Smooth muscle cell (in vitro differentiated cells): ENCODE data around the gene DDX10. TPM values are rescaled to one million over a fixed set of nuclear protein-coding genes. Genes with fewer than 3 reads are reported as not detected.

Experiments used
- DNase-seq: peaks from one replicate; lab custom pipeline; 2025; ENCODE audit not compliant: unreplicated experiment; lab: John Stamatoyannopoulos, UW
- H2AFZ ChIP-seq: fragments of 200-600 bp; sonication (generic); 2 replicates; pipeline ENCODE4 v1.6.0; 2016; ENCODE audit warnings: antibody characterized with exemption, low read depth, mild to moderate bottlenecking
- H3F3A ChIP-seq: fragments of 200-600 bp; sonication (generic); 2 replicates; pipeline ENCODE4 v1.6.0; 2017; ENCODE audit warnings: antibody characterized with exemption, low read depth
- H3K27ac ChIP-seq: fragments of 200-600 bp; sonication (generic); 2 replicates; pipeline ENCODE4 v1.5.1; 2016; ENCODE audit warnings: low read depth, mild to moderate bottlenecking
- H3K27me3 ChIP-seq: fragments of 200-600 bp; sonication (generic); 2 replicates; pipeline ENCODE4 v1.6.1; 2016; ENCODE audit warnings: low read depth, mild to moderate bottlenecking
- H3K36me3 ChIP-seq: fragments of 200-600 bp; sonication (generic); 2 replicates; pipeline ENCODE4 v1.5.1; 2016; ENCODE audit warnings: low read depth
- H3K4me1 ChIP-seq: fragments of 200-600 bp; sonication (generic); 2 replicates; pipeline ENCODE4 v1.5.1; 2016; ENCODE audit warnings: low read depth
- H3K4me2 ChIP-seq: fragments of 200-600 bp; sonication (generic); 2 replicates; pipeline ENCODE4 v1.6.0; 2016; ENCODE audit warnings: mild to moderate bottlenecking
- H3K4me3 ChIP-seq: fragments of 200-600 bp; sonication (generic); 2 replicates; pipeline ENCODE4 v1.5.1; 2016; ENCODE audit warnings: mild to moderate bottlenecking
- H3K79me2 ChIP-seq: fragments of 200-600 bp; sonication (generic); 2 replicates; pipeline ENCODE4 v1.6.0; 2016; ENCODE audit warnings: low read depth, mild to moderate bottlenecking
- H3K9ac ChIP-seq: fragments of 200-600 bp; sonication (generic); 2 replicates; pipeline ENCODE4 v1.6.0; 2016; ENCODE audit warnings: low read depth
- H3K9me3 ChIP-seq: fragments of 200-600 bp; sonication (generic); replicated peaks from 2 replicates; pipeline ENCODE4 v1.5.1; 2016; ENCODE audit warnings: low read depth
- H4K20me1 ChIP-seq: fragments of 200-600 bp; sonication (generic); 2 replicates; pipeline ENCODE4 v1.6.0; 2016; ENCODE audit warnings: low read depth
- WGBS: methylation state at CpG from one replicate; pipeline ENCODE4 v1.1.7; 2016; ENCODE audit warnings: low lambda C conversion rate; 5-methylcytosine and 5-hydroxymethylcytosine counted together
- polyA plus RNA-seq: library from polyadenylated mRNA; unstranded; fragments of >200 nt; fragmentation: Nextera tagmentation; extraction: Ambion mirVana; gene quantifications from 2 replicates; pipeline ENCODE4 v1.2.1, GENCODE V29; 2016
- total RNA-seq: library from RNA; depleted of rRNA; stranded (reverse); fragments of >200 nt; gene quantifications from 2 replicates; pipeline ENCODE4 v1.2.3, GENCODE V29; 2014
- TF ChIP-seq, protein P1 (sequence below): fragments of 200-600 bp; sonication (generic); IDR thresholded peaks from 2 replicates; pipeline ENCODE4 v1.5.1; 2017; ENCODE audit warnings: borderline replicate concordance, mild to moderate bottlenecking, antibody characterized with exemption; ENCODE audit not compliant: insufficient read depth, poor library complexity, severe bottlenecking

Gene DDX10
- total and polyA plus RNA-seq, 2 experiments from 2014 or later, result 7.3 to 15.7 TPM

DNA sequence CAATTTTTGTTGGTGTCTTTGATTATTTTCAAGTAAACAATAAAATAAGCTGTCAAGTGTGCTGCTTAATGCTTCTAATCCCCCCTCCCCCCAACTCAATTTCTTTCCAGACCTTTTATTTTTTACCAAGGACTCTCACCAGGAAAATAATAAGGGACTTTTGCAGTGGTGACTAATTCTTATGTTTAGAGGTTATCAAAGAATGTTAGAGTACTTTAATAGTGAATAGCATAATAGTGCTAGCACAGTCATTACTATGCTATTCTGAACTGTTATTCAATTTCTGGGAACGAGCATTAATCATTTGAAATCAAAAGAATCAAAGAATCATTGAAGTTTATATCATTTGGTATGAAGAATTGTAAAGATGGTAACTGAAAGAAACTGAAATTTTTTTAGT lies 251.4 kb downstream of the DDX10 start:
- H3K27me3 ChIP-seq, result no peaks in the 10 kb centered on the region
- WGBS, result 89% methylated on average over 1 of the region's 1 CpG
- no peaks in the 10 kb centered on the region for H3K9me3 ChIP-seq
- DNase-seq, result no peak
- no peaks in the 10 kb centered on the region for H3K79me2 ChIP-seq
- H4K20me1 ChIP-seq, result no peaks in the 10 kb centered on the region
- H3K4me1 ChIP-seq, result no peaks in the 10 kb centered on the region
- H2AFZ ChIP-seq, result no peak overlapping the region
- no peak overlapping the region for H3K27ac ChIP-seq
- H3K4me3 ChIP-seq, result no peak overlapping the region
- H3K4me2 ChIP-seq, result no peak overlapping the region
- no peaks in the 10 kb centered on the region for H3F3A ChIP-seq
- no peaks in the 10 kb centered on the region for H3K36me3 ChIP-seq
- TF ChIP-seq, protein P1, sequence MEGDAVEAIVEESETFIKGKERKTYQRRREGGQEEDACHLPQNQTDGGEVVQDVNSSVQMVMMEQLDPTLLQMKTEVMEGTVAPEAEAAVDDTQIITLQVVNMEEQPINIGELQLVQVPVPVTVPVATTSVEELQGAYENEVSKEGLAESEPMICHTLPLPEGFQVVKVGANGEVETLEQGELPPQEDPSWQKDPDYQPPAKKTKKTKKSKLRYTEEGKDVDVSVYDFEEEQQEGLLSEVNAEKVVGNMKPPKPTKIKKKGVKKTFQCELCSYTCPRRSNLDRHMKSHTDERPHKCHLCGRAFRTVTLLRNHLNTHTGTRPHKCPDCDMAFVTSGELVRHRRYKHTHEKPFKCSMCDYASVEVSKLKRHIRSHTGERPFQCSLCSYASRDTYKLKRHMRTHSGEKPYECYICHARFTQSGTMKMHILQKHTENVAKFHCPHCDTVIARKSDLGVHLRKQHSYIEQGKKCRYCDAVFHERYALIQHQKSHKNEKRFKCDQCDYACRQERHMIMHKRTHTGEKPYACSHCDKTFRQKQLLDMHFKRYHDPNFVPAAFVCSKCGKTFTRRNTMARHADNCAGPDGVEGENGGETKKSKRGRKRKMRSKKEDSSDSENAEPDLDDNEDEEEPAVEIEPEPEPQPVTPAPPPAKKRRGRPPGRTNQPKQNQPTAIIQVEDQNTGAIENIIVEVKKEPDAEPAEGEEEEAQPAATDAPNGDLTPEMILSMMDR, result no peak
- no peak overlapping the region for H3K9ac ChIP-seq

- H3K4me2 ChIP-seq, result no peak overlapping the region
- H3K27ac ChIP-seq, result no peak overlapping the region
- no peaks in the 10 kb centered on the region for H3K79me2 ChIP-seq
- TF ChIP-seq, protein P1, result no peak
- H4K20me1 ChIP-seq, result no peaks in the 10 kb centered on the region
- no peaks in the 10 kb centered on the region for H3F3A ChIP-seq
- no peaks in the 10 kb centered on the region for H3K9me3 ChIP-seq
- DNase-seq, result no peak
- H3K27me3 ChIP-seq, result no peaks in the 10 kb centered on the region
- no peak overlapping the region for H2AFZ ChIP-seq
- no peak overlapping the region for H3K4me3 ChIP-seq
- H3K9ac ChIP-seq, result no peak overlapping the region
- H3K4me1 ChIP-seq, result no peaks in the 10 kb centered on the region
- 81% methylated on average over 2 of the region's 2 CpGs for WGBS
- H3K36me3 ChIP-seq, result no peaks in the 10 kb centered on the region
Observed at GRCh38 chr11:108916935-108917334, 252.1 kb downstream of the DDX10 start.

DNA sequence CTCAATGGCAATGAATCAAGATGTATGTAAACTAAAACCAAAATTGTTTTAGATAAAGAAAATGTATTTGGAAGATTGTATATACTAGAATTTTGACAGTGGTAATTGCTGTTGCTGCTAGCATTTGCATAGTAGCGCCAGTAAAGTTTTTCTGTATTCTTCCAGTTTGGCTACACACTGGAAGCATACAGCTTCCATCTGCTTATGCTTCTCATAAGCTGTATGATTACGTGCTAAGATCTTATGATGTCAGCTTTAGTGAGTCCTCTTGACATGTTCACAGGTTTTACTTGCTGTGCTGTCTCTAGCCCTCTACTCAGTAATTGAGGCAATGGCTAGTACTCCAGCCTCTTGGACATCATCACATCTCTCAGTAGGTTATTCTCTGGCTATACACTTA lies 256.3 kb downstream of the DDX10 start:
- H3K4me1 ChIP-seq, result no peaks in the 10 kb centered on the region
- H3K4me2 ChIP-seq, result no peak overlapping the region
- TF ChIP-seq, protein P1, result no peak
- no peaks in the 10 kb centered on the region for H3K36me3 ChIP-seq
- no peaks in the 10 kb centered on the region for H3K79me2 ChIP-seq
- no peaks in the 10 kb centered on the region for H3F3A ChIP-seq
- no peak overlapping the region for H2AFZ ChIP-seq
- no peaks in the 10 kb centered on the region for H3K27me3 ChIP-seq
- WGBS, result 91% methylated on average over 2 of the region's 2 CpGs
- no peaks in the 10 kb centered on the region for H4K20me1 ChIP-seq
- no peak overlapping the region for H3K9ac ChIP-seq
- DNase-seq, result no peak
- H3K27ac ChIP-seq, result no peak overlapping the region
- no peak overlapping the region for H3K4me3 ChIP-seq
- H3K9me3 ChIP-seq, result no peaks in the 10 kb centered on the region

GRCh38 chr11:108922241-108922640 lies 257.4 kb downstream of the DDX10 start:
- WGBS, result 56% methylated on average over 3 of the region's 3 CpGs

More at GRCh38 chr11:108922241-108922640, 257.4 kb downstream of the DDX10 start:
- Histone ChIP-seq H3K9me3 (no peaks in the 10 kb centered on the region), H3K27ac (no peak overlapping the region), H3F3A (no peaks in the 10 kb centered on the region), H3K4me3 (no peak overlapping the region), H3K4me1 (no peaks in the 10 kb centered on the region), H2AFZ (no peak overlapping the region), H4K20me1 (no peaks in the 10 kb centered on the region), H3K36me3 (no peaks in the 10 kb centered on the region), H3K4me2 (no peak overlapping the region), H3K27me3 (no peaks in the 10 kb centered on the region), H3K9ac (no peak overlapping the region), H3K79me2 (no peaks in the 10 kb centered on the region)
- no peak for DNase-seq
- TF ChIP-seq, protein P1, result no peak
